ENCODE results near the gene SATB1.

GRCh38 chr3:18442756-18443664 is 17.9 kb upstream of the SATB1 start:
- no peak for TF ChIP-seq CTCF (IDR thresholded peaks at IDR 0.05; ENCODE audit: low read depth, low read length)
- TF ChIP-seq POLR2A (IDR thresholded peaks at IDR 0.05; ENCODE audit: extremely low read depth, insufficient read length), result no peak

Measured in NB4 (cell line).